A549 (cell line): ENCODE measurements around the gene MRAP2. TPM values are rescaled to one million over a fixed set of nuclear protein-coding genes. Genes with fewer than 3 reads are reported as not detected.
"Not testable (repeated sequence)": the region's sequence is repeated elsewhere in the genome, so short reads cannot be mapped to it uniquely, and the experiment has no call there.

Experiments
- ATAC-seq, 2 experiments: fragments of 200-7000 bp in 1 of 2; fragments of >200 bp in 1 of 2; cut with Nextera tagmentation in 1 of 2; cut with Tn5 transposase in 1 of 2; 3 replicates each; pipeline versions ENCODE4 v1.8.0 to v1.9.1; 2018 to 2020; ENCODE audit warnings: mild to moderate bottlenecking in 1 of 2, moderate library complexity in 1 of 2
- CTCF ChIA-PET: fragments of 300-600 bp; sonication (Branson Sonifier 250); formaldehyde crosslinking; extraction: SDS; loops from one replicate; lab custom pipeline; 2021; ENCODE audit warnings: antibody characterized with exemption, inconsistent platforms; lab: Yijun Ruan, JAX
- POLR2A ChIA-PET: fragments of 350-600 bp; formaldehyde crosslinking; extraction: SDS; loops from one replicate; lab custom pipeline; 2021; ENCODE audit warnings: antibody characterized with exemption, inconsistent platforms; lab: Yijun Ruan, JAX
- DNase-seq, 2 experiments: peaks; one replicate each; pipeline versions ENCODE4 v3.0.0 to v3.0.0-alpha.2; 2011 to 2016; ENCODE audit warnings: low read depth in 1 of 2, low spot score in 1 of 2
- FAIRE-seq: peaks from 2 replicates; lab custom pipeline; 2011; peaks lifted over from hg19 to GRCh38; lab: Jason Lieb, UNC
- H3K27ac ChIP-seq, 2 experiments: fragments of >200 bp; sonication (Bioruptor Twin); formaldehyde crosslinking; 3 replicates each; pipeline ENCODE4 v1.5.1; 2016 to 2017
- H3K4me1 ChIP-seq: fragments of >200 bp; sonication (Bioruptor Twin); formaldehyde crosslinking; 3 replicates; pipeline ENCODE4 v1.6.1; 2016
- H3K4me2 ChIP-seq: fragments of >200 bp; sonication (Bioruptor Twin); formaldehyde crosslinking; 3 replicates; pipeline ENCODE4 v1.6.1; 2016
- H3K4me3 ChIP-seq: fragments of >200 bp; sonication (Bioruptor Twin); formaldehyde crosslinking; 3 replicates; pipeline ENCODE4 v1.5.1; 2016
- H3K9me3 ChIP-seq: fragments of >200 bp; sonication (Bioruptor Twin); formaldehyde crosslinking; 3 replicates; pipeline ENCODE4 v1.6.1; 2016
- E2F6 ChIP-seq: IDR thresholded peaks from 2 replicates; pipeline ENCODE4 v1.6.1; 2012; ENCODE audit warnings: low read depth, borderline replicate concordance
- EHF ChIP-seq: fragments of 250-450 bp; sonication (Bioruptor Pico); IDR thresholded peaks from 2 replicates; pipeline ENCODE4 v1.5.0; 2020; ENCODE audit warnings: mild to moderate bottlenecking
- HDAC2 ChIP-seq: fragments of 200-600 bp; sonication (generic); IDR thresholded peaks from 2 replicates; pipeline ENCODE4 v1.6.1; 2016
- JUNB ChIP-seq: fragments of >200 bp; sonication (Bioruptor Twin); formaldehyde crosslinking; IDR thresholded peaks from 2 replicates; pipeline ENCODE4 v1.6.1; 2016
- PHF8 ChIP-seq: fragments of 200-600 bp; sonication (generic); IDR thresholded peaks from 2 replicates; pipeline ENCODE4 v1.6.1; 2016; ENCODE audit warnings: low read depth, mild to moderate bottlenecking, antibody characterized with exemption, moderate library complexity, borderline replicate concordance
- POLR2AphosphoS2 ChIP-seq: conservative IDR thresholded peaks from 2 replicates; pipeline ENCODE4 v1.6.1; 2012; ENCODE audit warnings: low read length, improper control_type of control experiment, inconsistent platforms
- RAD21 ChIP-seq, 2 experiments: fragments of >200 bp in 1 of 2; sonication (Bioruptor Twin) in 1 of 2; formaldehyde crosslinking in 1 of 2; IDR thresholded peaks in 1 of 2; conservative IDR thresholded peaks in 1 of 2; 2 replicates in 1 of 2; 3 replicates in 1 of 2; pipeline ENCODE4 v1.6.1; 2012 to 2018; ENCODE audit warnings: inconsistent platforms in 1 of 2
- RNF2 ChIP-seq: fragments of 200-600 bp; sonication (generic); IDR thresholded peaks from 2 replicates; pipeline ENCODE4 v1.6.1; 2016; ENCODE audit warnings: low read depth, mild to moderate bottlenecking, antibody characterized with exemption, moderate library complexity, borderline replicate concordance
- SMC3 ChIP-seq: fragments of >200 bp; sonication (Bioruptor Twin); formaldehyde crosslinking; IDR thresholded peaks from 3 replicates; pipeline ENCODE4 v1.6.1; 2018; ENCODE audit warnings: inconsistent platforms
- TFCP2L1 ChIP-seq: fragments of 250-450 bp; sonication (Bioruptor Pico); IDR thresholded peaks from 2 replicates; pipeline ENCODE4 v1.5.0; 2021; ENCODE audit warnings: mild to moderate bottlenecking
- ZC3H11A ChIP-seq: fragments of 450-650 bp; IDR thresholded peaks from 2 replicates; pipeline ENCODE4 v1.6.1; 2014; ENCODE audit warnings: antibody characterized with exemption, mild to moderate bottlenecking
- ZNF302 ChIP-seq: fragments of 250-450 bp; sonication (Bioruptor Pico); IDR thresholded peaks from 2 replicates; pipeline ENCODE4 v1.9.0; 2021; ENCODE audit warnings: inconsistent platforms, mild to moderate bottlenecking, moderate library complexity
- ZSCAN20 ChIP-seq: fragments of 250-450 bp; sonication (Bioruptor Pico); IDR thresholded peaks from 2 replicates; pipeline ENCODE4 v1.8.0; 2022; ENCODE audit warnings: mild to moderate bottlenecking, moderate library complexity
- WGBS: methylation state at CpG from one replicate; pipeline ENCODE4 v1.1.6; 2017; ENCODE audit errors: missing lambda C conversion rate; 5-methylcytosine and 5-hydroxymethylcytosine counted together
- polyA plus RNA-seq, 4 experiments: library from polyadenylated mRNA; depleted of rRNA in 3 of 4; stranded (reverse); fragments of >200 nt; fragmentation: RNase III in 1 of 4; extraction: RNeasy Plus Mini Kit Qiagen cat#74134 plus additional on column Dnase treatment in 1 of 4; gene quantifications; 2 replicates in 3 of 4; 3 replicates in 1 of 4; pipeline ENCODE4 v1.2.3, GENCODE V29; 2011 to 2017
- TF ChIP-seq, protein P1 (sequence below): fragments of 250-450 bp; sonication (Bioruptor Pico); IDR thresholded peaks from 2 replicates; pipeline ENCODE4 v1.5.0; 2020; ENCODE audit warnings: low read depth, mild to moderate bottlenecking, moderate library complexity
- TF ChIP-seq, protein P2 (sequence below): fragments of >200 bp; sonication (Bioruptor Twin); formaldehyde crosslinking; IDR thresholded peaks from 3 replicates; pipeline ENCODE4 v1.5.1; 2016

The MRAP2 gene
- polyA plus RNA-seq, 2 of the 4 experiments (the other 2 are of a cell fraction) = 0.75 to 2.2 TPM

- H3K4me1 ChIP-seq = no peaks in the 10 kb centered on the region
- H3K9me3 ChIP-seq = no peaks in the 10 kb centered on the region
- no peak overlapping the region for H3K4me2 ChIP-seq
- CTCF ChIA-PET = no interaction called here
- no peak for ATAC-seq
- DNase-seq = no peak
- POLR2A ChIA-PET = no interaction called here
- no peak for TF ChIP-seq JUNB
- no peak for TF ChIP-seq EHF (CRISPR knock-in tag)
- TF ChIP-seq E2F6 = no peak
- no peak for TF ChIP-seq ZSCAN20 (CRISPR knock-in tag)
- no peak for TF ChIP-seq PHF8
- TF ChIP-seq, protein P1, sequence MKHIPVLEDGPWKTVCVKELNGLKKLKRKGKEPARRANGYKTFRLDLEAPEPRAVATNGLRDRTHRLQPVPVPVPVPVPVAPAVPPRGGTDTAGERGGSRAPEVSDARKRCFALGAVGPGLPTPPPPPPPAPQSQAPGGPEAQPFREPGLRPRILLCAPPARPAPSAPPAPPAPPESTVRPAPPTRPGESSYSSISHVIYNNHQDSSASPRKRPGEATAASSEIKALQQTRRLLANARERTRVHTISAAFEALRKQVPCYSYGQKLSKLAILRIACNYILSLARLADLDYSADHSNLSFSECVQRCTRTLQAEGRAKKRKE (CRISPR knock-in tag) = no peak
- TF ChIP-seq SMC3 = no peak
- no peak for TF ChIP-seq ZC3H11A
- TF ChIP-seq HDAC2 = no peak
- no peak for TF ChIP-seq RNF2
- no peak for TF ChIP-seq TFCP2L1 (CRISPR knock-in tag)
- TF ChIP-seq ZNF302 (CRISPR knock-in tag) = no peak
- TF ChIP-seq RAD21 (conservative IDR thresholded peaks at IDR 0.05 in 1 of 2, IDR thresholded peaks at IDR 0.05 in 1 of 2) = no peak
- TF ChIP-seq POLR2AphosphoS2 = no peak
- TF ChIP-seq, protein P2, sequence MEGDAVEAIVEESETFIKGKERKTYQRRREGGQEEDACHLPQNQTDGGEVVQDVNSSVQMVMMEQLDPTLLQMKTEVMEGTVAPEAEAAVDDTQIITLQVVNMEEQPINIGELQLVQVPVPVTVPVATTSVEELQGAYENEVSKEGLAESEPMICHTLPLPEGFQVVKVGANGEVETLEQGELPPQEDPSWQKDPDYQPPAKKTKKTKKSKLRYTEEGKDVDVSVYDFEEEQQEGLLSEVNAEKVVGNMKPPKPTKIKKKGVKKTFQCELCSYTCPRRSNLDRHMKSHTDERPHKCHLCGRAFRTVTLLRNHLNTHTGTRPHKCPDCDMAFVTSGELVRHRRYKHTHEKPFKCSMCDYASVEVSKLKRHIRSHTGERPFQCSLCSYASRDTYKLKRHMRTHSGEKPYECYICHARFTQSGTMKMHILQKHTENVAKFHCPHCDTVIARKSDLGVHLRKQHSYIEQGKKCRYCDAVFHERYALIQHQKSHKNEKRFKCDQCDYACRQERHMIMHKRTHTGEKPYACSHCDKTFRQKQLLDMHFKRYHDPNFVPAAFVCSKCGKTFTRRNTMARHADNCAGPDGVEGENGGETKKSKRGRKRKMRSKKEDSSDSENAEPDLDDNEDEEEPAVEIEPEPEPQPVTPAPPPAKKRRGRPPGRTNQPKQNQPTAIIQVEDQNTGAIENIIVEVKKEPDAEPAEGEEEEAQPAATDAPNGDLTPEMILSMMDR = no peak
- H3K27ac ChIP-seq = no peak overlapping the region
- FAIRE-seq = no peak
- H3K4me3 ChIP-seq = no peak overlapping the region
Measured at GRCh38 chr6:84107495-84107894, 73.9 kb downstream of the MRAP2 start.

- H3K4me3 ChIP-seq, H3K27ac ChIP-seq, FAIRE-seq, H3K4me1 ChIP-seq, DNase-seq, ATAC-seq, CTCF ChIA-PET, H3K9me3 ChIP-seq, POLR2A ChIA-PET, H3K4me2 ChIP-seq: not testable (repeated sequence)
- WGBS = 0% methylated on average over 1 of the region's 1 CpG
Measured at GRCh38 chr6:84111351-84111750, 77.8 kb downstream of the MRAP2 start.

GRCh38 chr6:84114933-84115594 lies 81.5 kb downstream of the MRAP2 start:
- CTCF ChIA-PET, H3K4me2 ChIP-seq, POLR2A ChIA-PET, ATAC-seq, H3K27ac ChIP-seq, H3K4me1 ChIP-seq, FAIRE-seq, H3K4me3 ChIP-seq, DNase-seq, H3K9me3 ChIP-seq: not testable (repeated sequence)
- 35% methylated on average over 7 of the region's 8 CpGs for WGBS

DNA sequence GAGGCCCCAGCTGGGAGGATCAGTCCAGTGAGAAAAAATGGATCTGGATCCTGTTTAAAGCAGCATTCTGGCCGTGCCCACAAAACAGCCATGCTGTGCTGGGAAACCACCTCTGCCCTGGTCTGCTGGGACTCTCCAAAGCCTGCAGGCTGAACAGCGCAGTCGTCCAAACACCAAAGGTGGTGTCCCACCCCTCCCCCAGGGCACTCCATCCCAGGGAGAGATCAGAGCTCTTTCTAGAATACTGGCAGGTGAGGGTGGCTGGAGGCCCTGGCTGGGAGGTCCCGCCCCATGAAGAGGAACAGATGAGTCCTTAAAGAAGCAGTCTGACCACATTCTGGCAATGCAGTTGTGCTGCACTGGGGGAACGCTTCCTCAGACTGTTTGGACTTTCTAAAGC lies 84.6 kb downstream of the MRAP2 start:
- 66% methylated on average over 4 of the region's 5 CpGs for WGBS
- FAIRE-seq = no peak
- no peaks in the 10 kb centered on the region for H3K9me3 ChIP-seq
- no peaks in the 10 kb centered on the region for H3K4me1 ChIP-seq
- ChIA-PET POLR2A (no interaction called here), CTCF (no interaction called here)
- TF ChIP-seq E2F6 = no peak
- no peak overlapping the region for H3K27ac ChIP-seq
- H3K4me2 ChIP-seq = no peak overlapping the region
- H3K4me3 ChIP-seq = no peak overlapping the region
- no peak for ATAC-seq
- no peak for DNase-seq
